Pons (tissue), 1 donor: ENCODE measurements around the gene ZACN.

Experiments used
- DNase-seq: peaks from one replicate; pipeline ENCODE4 v3.0.0-alpha.2; 2016; ENCODE audit warnings: low spot score

The ZACN gene

DNA sequence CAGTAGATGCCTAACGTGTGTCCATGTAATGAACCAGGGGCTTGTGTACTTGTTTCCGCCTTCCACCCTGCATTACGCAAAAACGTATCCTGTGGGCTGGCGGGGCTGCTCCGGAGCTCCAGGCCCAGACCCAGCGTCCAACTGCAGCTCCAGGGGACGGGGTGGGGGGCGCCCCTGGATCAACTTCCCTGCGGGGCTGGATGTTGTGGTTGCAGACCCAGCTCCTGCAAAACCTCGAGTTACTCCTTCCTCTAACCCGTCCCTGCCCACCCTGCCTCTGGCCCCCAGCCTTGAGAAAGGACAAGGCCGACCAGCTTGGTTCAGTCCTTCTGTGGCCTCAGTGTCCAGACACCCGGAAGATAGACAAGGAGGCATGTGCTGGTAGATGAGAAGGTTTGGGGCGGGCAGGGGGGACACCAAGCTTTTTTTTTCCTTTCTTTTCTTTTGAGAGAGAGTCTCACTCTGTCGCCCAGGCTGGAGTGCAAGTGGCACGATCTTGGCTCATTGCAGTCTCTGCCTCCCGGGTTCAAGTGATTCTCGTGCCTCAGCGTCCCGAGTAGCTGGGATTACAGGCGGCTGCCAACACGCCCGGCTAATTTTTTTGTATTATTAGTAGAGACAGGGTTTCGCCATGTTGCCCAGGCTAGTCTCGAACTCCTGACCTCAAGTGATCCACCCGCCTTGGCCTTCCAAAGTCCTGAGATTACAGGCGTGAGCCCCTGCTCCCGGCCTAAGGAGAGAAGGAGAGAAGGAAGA lies 25.3 kb downstream of the ZACN start:
- DNase-seq, result no peak

DNA sequence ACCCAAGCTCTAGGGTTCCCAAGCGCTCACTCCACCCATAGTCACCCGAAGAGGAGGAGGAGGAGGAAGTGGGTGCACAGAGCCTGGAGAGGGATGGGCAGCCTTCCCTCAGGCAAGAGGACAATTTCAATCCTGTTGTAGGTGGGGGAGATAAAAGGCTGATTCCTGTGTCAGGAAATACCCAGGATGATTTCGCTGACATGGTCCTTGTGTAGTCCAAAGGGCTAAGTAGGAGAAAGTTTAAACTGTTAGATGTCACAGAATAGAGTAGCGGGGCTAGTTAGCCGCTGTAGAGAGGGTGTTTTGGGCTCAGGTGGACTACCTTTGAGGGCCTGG lies 25.9 kb downstream of the ZACN start:
- DNase-seq, result no peak

GRCh38 chr17:76106703-76107102 lies 27.7 kb downstream of the ZACN start:
- no peak for DNase-seq

- DNase-seq, result no peak
Observed at GRCh38 chr17:76107509-76107908, 28.5 kb downstream of the ZACN start.

DNA sequence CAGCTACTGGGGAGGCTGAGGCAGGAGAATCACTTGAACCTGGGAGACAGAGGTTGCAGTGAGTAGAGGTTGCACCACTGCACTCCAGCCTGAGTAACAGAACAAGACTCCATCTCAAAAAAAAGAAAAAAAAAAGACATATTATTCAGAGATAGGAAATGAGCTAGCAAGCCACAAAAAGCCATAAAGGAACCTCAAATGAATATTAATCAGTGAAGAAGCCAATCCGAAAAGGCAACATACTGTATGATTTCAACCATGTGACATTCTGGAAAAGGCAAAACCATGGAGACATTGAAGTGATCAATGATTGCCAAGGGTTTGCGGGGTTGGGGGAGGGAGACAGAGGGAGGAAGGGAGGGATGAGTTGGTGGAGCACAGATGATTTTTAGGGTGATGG lies 33.0 kb downstream of the ZACN start:
- DNase-seq, result no peak

DNA sequence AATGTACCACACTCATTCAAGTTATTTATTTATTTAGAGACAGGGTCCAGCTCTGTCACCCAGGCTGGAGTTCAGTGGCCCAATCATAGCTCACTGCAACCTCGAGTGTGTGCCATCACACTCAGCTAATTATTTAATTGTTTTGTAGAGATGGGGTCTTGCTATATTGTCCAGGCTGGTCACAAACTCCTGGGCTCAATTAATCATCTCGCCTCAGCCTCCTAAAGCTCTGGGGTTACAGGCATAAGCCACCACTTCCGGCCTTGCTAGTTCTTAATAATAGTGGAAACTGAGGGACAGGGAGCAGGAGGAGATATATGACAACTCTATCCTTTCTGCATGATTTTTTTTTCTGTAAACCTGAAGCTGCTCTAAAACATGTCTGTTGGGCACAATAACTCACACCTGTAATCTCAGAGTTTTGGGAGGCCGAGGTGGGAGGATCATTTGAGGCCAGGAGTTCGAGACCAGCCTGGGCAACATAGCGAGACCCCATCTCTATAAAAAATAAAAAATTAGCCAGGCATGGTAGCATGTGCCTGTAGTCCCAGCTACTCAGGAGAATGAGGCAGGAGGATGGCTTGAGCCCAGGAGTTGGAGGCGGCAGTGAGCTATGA lies 36.3 kb downstream of the ZACN start:
- DNase-seq, result no peak

DNA sequence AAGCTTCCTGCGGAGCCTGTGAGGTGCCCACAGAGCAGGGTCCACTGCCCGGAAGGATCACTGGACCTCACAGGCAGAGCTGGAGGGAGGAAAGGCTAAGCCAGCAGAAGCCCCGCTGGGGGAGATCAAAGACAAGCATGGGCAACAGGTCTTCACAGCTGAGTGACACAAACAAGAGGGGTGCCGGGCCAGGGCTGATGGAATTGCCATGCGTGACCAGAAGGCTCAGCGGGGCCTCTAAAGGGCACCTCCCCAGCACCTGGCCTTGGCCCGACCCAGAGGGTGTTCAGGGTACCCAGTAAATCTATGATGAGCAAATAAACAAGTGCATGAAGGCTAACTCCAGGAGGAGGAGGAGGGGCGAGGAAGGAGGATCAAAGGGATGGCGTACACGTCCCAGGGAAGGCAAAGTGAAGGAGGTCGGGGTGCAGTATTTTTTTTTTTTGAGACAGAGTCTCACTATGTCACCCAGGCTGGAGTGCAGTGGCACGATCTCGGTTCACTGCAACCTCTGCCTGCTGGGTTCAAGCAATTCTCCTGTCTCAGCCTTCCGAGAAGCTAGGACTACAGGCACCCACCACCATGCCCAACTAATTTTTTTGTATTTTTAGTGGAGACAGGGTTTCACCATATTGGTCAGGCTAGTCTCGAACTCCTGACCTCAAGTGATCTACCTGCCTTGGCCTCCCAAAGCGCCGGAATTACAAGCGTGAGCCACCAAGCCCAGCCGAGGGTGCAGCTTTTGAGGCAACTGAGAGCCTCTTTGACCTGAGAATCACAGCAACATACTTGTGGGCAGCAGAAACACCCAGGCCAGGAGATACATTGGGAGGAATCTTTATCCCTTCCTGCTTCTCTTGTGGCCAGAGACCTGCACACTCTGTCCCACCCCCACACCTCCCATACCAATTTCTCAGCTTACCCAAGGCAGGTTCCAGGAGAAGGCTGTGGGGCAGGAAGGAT lies 40.7 kb downstream of the ZACN start:
- no peak for DNase-seq

DNA sequence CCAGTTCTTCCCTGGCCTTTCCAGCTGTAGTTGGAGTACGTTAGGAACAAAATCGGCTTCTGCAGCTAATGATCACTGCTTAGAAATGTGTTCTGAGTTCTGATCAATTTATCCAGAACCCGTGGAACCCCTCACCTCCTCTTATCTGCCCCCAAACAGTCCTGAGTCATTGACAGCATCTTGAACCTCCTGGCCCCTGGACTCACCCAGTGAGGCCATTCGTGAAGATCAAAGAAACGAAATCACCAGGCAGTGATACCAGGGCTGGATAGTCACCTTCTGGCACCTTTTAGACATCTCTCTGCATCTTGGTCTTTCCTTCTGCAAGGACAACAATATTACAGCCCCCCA lies 41.7 kb downstream of the ZACN start:
- DNase-seq, result no peak

GRCh38 chr17:76121932-76122430 lies 43.0 kb downstream of the ZACN start:
- no peak for DNase-seq

GRCh38 chr17:76122431-76123190 lies 43.6 kb downstream of the ZACN start:
- no peak for DNase-seq

- DNase-seq, result no peak
Observed at GRCh38 chr17:76123191-76123499, 44.2 kb downstream of the ZACN start.

DNA sequence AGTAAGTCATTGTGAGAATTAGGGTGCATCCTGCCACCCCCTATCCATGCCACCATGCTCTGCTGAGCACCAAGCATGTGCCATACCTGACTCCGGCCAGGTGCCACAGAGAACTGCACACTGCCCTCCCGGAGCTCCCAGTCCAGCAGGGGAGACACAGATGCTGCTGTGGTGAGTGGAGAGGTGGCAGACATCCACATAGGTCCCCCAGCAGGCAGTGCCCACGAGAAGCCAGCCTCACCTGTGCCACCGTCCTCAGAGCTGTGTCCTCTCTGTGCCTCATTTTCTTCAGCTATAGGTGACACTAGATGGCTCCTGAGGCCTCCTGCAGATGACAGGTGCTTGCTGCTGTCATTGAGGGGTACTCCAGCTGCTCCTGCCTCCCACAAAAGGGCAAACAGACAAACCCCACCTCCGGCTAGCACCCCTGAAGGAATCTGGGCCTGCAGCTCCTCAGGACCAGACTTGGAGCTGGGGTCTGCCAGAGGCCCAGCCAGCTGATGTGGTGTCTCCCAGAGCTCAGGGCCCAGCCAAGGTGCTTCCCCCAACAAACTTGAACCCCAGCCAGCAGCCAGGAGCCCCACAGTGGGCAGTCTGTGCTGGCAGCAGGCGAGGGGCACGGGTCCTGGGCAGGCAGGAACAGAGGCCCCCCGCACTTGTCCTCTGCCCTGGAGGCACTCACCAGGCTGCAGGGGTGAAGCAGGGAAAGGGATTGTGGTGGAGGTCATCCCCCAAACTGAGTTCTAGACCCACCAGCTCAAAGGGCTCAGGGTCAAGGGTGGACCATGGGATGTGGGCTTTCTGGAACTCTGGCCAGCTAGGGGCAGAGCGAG lies 45.0 kb downstream of the ZACN start:
- no peak for DNase-seq

DNA sequence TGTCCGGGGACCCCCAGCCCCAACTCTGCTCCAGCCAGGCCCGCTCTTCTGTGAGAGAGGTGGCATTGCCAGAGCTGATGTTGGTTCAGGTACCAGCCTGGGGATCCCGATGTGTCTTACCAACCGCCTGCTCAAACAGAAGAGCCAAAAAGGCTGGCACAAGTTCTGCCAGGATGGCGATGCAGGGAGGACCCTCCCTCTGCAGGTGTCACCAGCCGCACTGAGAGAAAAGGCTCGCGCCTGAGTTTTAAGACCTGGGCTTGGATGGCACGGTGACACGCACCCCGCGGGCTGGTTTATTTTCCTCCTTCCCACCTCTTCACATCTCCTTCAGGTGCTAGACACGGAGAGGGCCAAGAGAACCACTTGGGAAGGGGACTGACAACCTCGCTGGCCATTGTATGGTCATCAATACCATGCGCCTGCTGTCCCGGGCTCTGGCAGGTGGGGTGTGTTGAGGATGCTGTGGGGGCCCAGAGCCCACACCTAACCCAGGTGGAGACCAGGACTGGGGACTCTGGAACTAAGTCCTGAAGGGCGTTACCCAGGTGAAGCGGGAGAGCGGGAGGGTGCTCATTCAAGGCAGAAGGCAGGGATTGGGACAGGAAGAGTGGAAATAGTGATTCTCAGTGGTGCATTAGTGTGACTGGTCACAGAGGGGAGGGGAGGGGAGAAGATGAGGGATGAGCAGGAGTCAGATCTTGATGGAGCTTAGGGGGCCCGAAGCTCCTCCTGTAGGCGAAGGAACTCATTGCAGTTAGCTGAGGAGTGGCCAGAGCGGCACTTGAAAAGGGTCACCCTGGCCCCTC lies 45.8 kb downstream of the ZACN start:
- no peak for DNase-seq

GRCh38 chr17:76125391-76125675 lies 46.4 kb downstream of the ZACN start:
- DNase-seq, result no peak

DNA sequence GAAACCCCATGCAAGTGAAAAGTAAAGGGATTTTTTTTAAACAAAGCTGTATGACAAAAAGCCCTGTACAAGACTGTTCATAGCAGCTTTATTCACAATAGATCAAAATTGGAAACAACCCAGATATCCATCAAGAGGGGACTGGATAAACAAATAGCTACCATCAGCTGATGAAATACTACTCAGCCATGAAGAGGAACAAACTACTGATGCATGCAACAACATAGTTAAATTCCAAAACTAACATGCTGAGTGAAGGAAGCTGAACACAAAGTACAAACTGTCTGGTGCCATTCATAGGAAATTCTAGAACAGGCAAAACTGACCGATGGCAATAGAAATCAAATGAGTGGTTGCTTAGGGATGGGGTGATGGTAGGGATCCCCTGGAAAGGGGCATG lies 46.9 kb downstream of the ZACN start:
- no peak for DNase-seq

DNA sequence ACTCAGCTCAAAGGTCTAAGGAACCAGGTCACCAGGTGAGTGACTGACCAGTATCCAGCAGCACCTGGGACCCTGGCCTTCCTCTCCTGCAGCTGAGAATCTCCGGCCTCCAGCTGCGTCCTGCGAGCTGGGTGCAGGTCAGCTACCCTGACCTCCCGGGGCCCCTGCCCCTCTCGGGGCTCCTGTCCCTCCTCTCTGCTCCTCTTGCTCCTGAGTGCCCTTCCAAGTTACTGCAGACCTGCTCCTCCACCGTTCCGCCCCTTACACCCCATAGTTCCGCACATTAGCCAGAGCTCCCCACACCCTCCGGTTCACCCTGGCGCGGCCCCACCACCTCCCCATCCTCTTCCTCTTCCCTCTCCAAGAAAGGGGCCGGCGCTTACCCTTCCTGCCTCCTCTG lies 51.5 kb downstream of the ZACN start:
- no peak for DNase-seq

DNA sequence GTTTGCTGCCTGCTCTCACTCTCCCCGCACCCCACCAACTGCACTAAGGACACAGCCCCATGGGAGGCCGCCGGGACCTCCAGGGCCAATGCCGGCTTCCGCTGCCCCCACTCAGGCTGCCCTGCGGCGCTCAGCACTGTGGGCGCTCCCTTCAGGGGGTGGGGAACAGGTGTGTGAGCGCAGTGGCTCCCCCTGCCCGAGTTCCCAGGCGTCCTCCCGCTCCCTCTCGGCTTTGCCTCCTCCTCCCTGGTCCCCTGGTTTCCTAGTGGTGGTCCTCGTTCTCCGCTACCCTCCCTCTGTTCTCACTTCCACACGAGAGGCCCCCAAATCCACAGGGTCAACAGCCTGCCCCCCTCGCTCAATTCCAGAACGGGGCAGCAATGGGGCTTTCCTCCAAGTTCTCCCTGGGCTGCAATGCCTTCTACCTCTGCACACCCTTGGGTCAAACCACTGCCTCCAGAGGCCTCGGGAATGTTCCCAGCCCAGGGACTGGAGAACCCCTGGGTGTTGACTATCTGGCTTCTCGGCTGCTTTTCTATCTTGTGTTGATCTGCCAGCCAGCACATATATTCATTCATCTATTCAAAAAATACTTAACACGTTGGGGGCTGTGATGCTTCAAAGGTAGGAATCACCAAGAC lies 52.2 kb downstream of the ZACN start:
- no peak for DNase-seq

DNA sequence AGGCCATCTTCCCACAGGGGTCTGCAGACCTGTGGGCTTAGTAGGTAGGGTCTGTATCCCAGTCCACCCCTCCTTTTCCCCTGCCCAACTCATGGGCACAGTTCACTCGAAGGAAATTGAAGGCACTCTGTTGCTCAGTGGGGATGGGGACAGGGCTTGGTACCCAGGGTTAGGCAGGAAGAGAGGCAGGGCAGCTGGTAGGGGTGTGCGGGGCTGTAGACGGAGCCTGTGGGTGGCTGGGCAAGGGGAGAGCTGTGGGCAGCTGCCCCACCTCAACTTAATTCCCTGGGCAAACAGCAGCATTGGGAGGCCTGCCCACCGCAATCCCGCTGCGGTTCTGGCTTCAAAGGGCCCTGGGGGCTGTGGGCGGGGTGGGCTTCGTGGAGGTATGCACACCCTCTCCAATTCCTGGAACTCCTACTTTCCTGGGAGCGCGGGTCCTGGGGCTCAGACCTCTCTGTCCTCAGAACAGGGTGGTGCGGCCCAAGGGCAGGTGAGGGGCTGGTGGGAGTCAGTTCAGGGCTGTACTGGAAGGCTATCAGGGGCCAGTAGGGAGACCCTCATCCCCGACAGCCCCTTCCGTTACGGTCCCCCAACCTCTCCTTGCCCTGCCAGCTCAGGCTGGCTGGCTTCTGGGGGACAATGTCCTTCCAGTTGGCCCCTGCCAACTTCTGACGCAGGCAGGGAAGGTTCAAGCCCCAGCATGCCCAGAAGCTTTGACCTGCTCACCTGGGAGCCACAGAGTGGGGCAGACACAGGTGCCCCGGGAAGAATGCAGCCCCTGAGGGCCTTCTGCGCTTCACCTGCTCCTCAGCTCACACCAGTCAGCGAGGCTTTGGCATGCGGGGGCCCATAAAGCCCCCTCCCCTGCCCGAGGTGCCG lies 53.0 kb downstream of the ZACN start:
- DNase-seq, result no peak
